Measurements from ENCODE around the gene INSR.
"Not testable (repeated sequence)": the region's sequence is repeated elsewhere in the genome, so short reads cannot be mapped to it uniquely, and the experiment has no call there.

INSR gene

DNA sequence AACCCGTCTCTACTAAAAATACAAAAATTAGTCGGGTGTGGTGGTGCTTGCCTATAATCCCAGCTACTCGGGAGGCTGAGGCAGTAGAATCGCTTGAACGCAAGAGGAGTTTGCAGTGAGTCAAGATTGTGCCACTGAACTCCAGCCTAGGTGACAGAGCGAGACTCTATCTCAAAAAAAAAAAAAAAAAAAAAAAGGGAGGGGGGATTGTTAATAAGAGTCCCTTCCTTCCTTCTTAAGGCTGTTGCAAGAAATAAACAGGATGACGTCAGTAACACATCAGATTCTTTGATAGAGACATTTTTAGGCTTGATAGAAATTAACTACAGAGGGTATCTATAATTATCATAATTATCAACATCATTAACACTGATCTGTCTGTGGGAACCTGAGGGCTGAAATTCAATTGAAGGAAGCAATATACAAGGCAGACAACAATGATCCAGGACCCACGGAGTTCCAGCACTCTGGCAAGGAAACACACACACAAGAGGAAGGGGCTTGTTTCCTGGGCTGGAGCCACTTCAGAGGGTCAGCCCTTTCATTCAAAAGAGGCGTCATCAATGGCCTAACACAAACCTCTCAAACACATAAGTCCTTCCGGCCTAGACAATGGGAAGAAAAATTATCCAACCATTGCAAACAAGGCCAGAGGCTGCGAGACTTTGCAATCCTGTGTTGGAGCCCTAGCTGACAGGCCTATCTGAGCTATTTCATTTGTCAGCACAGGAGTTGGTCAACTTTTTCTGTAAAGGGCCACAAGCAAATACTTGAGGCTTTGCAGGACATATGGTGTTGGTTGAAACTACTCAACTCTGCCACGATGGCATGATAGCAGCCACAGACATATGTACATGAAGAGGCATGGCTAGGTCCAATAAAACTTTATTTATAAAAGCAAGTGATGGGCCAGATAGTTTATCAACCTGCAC, 105.2 kb downstream of the INSR start:
- no peak for DNase-seq

DNA sequence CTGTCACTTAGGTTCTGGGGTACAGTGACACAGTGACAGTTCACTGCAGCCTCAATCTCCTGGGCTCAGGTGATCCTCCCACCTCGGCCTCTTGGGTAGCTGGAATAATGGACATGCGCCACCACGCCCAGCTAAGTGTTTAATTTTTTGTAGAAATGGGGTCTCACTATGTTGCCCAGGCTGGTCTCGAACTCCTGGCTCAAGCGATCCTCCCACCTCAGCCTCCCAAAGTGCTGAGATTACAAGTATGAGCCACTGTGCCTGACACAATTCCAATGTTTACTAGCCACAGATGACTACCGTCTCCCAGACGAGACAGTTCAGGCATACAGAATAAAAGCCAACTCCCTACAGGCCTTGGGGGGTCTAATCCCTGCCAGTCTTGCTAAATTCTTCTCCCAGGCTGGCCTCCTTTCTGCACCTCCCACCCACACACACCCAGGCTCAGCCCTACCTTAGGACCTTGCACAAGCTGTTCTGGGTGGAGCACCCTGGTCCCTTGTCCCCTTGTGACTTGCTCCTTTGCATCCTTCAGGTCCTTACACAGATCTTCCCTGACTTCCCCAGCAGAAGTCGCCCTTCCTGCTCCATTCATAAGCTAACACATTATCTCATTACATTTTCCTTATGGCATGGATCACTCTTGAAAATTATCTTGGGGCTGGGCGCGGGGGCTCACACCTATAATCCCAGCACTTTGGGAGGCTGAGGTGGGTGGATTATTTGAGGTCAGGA, 106.4 kb downstream of the INSR start:
- DNase-seq = no peak

DNA sequence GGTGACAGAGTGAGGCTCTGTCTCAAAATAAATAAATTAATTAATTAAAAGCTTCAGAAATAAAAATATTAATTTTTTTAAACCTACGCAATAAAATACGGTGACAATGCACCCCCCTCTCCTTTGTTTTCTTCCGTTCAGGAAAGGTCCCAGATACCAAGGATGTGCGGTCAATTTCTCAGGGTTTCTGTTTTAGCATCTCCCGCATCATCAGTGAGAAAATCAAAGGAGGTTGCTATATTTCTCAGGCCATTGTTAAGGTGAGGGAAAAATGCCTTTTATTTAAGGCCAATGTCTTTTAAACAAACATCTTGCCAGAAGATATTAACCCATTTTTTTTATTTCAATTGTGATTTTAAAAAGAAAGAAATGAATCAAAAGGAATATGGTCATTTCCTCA, 111.7 kb downstream of the INSR start:
- DNase-seq = no peak

DNA sequence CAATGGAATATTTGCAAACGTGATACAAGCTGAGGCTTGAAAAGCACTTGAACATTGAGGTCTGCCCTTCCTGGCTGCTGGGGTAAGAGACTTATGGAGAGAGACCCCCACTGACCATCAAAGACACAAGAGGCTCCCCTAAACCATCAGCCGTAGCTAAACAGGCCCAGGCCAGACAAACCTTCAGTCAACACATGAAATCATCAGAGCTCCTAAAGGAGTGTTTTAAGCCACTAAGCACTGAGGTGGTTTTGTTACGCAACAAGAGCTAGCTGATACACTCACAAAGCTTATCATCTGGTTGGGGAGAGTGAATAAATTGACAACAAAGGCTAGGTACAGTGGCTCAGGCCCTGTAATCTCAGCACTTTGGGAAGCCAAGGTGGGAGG, 114.3 kb downstream of the INSR start:
- no peak for DNase-seq

DNA sequence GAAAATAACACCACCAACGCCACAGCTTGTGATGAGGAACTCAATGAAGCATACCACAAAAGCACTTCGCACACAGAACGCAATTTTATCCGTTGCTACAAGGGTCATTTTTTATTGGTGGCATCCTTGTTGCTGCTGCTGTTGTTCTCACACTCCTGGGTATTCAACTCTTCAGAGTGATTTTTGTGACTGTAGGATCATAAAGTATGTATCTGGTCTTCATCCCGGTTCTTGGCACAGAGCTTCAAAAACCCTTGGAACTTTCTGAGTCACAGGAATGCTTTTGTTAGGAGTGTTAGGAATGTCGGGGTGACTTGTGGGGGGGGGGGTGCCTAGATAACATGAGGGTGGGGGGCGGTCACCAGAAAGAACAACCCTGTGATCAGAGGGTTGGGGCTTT, 116.3 kb downstream of the INSR start:
- no peak for DNase-seq

DNA sequence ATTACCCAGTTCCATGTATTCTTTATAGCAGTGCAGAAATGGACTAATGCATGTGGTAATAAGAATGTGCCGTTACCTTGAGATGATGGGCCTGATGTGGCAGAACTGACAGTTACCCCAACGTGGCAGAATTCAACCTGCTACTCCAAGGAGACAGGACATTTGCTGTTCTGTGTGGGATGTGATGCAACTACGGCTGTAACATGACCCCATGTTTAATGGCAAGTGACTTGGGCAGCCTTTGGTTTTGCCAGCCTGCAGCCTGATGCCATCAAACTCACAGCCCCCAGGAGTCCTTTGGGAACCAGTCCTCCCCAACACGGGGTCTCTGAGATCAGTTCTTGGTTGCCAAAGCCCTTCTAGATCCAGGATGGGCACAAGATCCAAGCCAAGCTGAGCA, 117.4 kb downstream of the INSR start:
- no peak for DNase-seq

DNA sequence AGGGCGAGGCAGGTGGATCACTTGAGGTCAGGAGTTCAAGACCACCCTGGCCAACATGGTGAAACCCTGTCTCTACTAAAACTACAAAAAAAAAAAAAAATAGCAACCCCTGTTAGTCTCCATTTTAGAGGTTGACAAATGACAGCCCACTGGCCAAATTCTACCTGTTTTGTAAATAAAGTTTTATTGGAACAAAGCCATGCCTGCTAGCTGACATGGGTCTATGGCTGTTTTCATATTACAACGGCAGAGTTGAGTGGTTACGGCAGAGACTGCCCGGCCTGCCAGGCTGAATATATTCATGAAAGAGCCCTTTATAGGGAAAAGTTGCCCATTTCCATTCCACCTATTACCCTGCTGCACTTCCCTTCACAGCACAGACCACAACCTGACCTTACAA, 121.4 kb downstream of the INSR start:
- no peak for DNase-seq

DNA sequence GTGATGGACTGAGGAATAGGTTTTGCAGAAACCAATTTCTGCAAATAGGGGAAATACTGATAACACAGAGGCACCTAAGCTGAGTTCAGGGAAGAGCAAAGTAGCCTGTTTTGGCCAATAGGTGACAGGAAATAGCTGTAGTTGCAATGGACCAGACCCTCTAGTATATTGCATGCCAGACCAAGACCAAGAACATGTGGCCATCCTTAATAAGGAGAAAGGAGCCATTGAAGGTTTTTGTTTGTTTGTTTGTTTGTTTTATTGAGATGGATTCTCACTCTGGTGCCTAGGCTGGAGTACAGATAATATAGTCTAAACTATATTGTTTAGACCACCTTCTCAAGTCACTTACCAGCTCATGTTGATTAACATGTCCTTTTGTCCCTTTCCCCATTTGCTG, 123.2 kb downstream of the INSR start:
- no peak for DNase-seq

DNA sequence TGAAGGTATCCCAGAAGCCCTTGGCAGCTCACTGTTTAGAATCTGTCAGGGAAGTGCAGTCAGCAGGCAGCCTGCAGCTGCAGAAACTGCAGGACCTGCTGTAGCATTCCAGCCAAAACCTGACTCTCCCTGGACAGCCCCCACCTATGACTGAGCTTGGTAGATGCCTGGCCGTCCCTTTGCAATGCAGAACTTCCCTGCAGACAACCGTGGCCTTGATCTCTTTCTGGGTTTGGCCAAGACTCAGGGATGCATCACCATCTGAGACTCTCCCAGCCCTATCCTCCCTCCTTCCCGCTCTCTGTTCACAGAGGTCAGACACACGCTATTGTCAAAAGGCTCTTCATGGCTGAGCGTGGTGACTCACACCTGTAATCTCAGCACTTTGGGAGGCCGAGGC, 125.3 kb downstream of the INSR start:
- no peak for DNase-seq

DNA sequence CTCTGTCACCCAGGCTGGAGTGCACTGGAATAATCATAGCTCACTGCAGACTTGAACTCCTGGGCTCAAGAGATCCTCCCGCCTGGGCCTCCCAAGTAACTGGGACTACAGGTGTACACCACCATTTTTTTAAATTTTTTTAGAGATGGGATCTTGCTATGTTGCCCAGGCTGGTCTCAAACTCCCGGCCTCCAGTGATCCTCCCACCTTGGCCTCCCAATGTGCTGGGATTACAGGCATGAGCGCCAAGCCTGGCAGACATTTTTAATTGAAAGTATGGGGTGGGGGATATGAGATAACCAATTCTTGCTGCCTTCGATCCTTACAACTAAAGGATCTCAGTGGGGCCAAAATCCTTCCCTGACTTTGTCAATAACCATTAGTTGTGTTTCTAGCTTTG, 132.9 kb downstream of the INSR start:
- DNase-seq = no peak

DNA sequence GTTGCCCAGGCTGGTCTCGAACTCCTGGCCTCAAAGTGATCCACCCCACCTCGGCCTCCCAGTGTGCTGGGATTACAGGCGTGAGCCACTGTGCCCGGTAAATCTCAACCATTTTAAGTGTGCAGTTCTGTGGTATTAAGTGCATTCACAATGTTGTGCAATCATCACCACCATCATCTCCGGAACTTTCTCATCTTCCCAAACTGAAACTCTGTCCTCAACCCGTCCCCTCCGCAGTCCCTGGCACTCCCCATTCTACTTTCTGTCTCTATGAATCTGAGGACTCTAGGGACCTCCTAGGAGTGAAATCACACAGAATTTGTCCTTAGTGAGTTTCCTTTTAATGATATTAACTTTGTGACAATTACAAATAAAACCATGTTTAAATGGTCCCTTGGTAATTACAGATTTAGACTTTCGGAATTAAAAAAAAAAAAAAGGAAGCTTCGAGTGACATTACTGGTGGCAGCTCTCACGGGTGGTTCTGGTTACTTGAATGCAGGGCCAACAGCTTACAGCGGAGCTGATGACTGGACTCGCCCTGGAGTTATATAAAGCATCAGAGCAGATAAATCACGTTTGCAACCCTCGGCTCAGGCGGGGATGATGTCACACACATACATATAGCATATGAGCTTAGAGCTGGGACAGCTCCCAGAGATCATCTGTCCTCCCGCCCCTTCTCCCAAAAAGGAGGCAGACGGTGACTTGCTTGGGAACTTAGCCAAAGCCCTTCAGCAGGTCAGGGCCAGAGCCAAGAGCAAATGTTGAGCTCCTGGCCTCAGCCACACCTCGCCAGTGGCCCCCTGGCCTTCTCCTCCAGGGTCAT, 134.9 kb downstream of the INSR start:
- DNase-seq = no peak

DNA sequence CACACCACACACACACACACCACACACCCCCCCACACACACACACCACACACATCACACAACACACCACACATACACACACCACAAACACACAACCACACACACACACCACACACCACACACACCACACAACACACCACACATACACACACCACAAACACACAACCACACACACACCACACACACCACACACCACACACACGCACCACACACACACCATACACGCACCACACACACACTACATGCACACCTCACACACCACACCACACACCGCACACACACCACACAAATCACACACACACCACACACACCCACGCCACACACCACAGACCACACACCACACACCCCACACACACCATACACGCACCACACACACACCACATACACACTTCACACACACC, 141.2 kb downstream of the INSR start:
- DNase-seq = no peak

DNA sequence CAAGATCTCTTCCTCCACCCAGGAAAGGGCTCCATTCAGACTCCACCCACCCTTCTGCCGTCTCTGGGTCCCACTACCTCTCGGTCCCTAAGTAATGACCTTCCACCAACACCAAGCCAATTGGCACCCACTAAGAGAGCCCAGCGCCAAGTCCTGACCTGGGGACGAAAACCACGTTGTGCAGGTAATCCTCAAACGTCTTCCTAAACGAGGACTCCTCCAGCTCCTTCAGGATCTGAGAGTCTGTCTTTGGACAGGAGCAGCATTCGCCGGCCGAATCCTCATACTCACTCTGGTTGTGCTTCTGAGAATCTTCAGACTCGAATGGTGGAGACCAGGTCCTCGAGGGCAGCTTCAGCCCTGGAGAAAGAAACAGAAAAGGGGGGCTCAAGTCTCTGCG, 141.6 kb downstream of the INSR start:
- DNase-seq = no peak

DNA sequence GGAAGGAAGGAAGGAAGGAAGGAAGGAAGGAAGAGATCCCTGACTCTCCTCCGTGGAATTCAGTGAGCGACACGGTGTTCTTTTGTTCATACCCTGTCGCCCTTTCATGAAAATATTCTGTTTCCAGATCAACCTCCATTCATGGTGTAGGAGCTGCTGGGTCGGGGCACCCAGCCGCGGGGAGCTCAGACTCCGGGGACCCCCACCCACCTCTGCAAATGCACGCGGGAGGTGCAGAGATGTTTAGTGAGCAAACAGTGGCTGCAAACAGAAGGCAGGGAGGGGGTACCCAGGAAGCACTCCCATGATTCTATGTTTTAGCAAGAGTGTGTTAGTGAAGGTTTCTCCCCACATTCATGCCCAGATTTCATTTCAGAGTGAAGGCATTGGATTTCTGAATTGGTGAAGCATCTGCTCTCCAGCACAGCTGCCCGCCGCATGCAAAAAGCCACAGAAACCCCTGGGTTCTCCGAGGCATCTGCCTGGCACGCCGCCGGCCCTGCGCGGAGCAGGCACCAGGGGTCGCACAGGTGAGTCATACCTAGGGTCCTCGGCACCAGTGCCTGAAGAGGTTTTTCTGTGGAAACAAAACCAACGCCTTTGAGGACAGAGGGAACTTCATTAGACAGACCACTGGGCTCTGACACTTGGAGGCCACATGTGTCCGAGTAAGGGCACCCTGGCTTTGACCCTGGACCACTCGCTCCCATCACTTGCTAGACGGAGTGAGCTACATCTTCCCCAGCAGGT, 144.1 kb downstream of the INSR start:
- no peak for DNase-seq

DNA sequence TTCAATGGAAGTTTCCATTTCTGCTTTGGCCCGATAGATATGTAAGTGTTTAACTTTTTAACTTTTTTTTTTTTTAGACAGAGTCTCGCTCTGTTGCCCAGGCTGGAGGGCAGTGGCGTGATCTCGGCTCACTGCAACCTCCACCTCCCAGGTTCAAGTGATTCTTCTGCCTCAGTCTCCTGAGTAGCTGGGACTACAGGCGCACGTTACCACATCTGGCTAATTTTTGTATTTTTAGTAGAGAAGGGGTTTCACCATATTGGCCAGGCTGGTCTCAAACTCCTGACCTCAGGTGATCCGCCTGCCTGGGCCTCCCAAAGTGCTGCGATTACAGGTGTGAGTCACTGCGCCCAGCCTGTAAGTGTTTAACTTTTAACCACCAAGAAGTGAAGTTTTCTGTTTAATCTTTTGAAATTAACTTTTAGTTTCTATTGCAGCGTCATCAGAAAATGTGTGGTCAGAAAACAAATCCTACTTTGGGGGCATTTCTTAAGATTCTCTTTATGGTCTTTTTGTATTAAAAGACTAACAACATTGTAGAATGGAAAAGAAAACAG, 147.0 kb downstream of the INSR start:
- not testable (repeated sequence) for DNase-seq

DNA sequence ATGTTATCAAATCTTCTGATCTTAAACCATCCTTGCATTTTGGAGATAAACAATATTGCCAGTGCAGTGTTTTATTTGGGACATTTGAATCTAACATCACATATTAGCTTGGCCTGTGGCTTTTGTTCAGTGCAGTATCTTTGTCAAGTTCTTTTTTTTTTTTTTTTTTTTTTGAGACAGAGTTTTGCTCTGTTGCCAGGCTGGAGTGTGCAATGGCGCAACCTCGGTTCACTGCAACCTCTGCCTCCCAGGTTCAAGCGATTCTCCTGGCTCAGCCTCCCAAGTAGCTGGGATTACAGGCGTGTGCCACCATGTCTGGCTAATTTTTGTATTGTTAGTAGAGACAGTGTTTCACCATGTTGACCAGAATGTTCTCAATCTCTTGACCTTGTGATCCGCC, 148.1 kb downstream of the INSR start:
- not testable (repeated sequence) for DNase-seq

DNA sequence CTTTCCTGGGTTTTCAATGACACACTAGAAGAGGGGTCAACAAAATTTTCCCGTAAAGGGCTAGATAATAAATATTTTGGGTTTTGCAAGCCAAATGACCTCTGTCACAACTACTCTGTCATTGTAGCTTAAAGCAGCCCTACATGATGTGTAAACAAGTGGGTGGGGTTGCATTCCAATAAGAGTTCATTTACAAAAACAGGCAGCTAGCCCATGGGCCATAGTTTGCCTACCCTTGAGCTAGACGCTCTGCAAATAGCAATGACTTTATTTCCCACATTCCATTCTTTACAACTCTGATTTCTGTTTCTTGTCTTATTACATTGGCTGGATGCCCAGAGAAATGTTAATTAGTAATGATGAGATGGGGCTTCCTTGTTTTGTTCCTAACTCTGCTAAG, 148.7 kb downstream of the INSR start:
- DNase-seq = no peak

DNA sequence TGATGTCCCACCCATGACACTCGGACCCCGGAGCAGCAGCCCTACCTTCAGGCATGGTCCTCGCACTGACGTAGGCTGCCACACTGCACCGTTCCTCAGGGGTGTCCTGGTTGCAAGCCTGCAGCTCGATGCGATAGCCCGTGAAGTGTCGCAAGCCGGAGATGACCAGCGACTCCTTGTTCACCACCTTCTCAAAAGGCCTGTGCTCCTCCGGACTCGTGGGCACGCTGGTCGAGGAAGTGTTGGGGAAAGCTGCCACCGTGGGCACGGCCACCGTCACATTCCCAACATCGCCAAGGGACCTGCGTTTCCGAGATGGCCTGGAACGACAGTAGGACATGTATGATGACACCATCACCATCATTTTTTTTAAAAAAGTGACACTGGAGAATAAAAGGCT, 151.4 kb downstream of the INSR start:
- DNase-seq = no peak

DNA sequence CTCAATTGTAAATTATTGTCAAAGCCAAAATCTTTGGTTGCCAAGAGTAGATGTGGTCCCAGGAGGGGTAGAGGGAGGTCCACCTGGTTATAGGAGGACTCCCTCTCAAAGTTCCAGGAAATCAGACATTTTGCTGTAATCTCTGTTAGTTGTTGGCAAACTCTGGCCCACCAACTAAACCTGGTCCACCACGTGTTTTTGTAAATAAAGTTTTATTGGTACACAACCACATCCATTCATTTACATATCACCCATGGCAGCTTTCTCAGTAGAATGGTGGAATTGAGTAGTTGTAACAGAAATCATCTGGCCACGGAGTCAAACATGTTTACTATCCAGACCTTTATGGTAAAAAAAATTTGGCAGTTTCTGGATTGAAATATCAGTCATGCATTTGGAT, 154.1 kb downstream of the INSR start:
- no peak for DNase-seq

DNA sequence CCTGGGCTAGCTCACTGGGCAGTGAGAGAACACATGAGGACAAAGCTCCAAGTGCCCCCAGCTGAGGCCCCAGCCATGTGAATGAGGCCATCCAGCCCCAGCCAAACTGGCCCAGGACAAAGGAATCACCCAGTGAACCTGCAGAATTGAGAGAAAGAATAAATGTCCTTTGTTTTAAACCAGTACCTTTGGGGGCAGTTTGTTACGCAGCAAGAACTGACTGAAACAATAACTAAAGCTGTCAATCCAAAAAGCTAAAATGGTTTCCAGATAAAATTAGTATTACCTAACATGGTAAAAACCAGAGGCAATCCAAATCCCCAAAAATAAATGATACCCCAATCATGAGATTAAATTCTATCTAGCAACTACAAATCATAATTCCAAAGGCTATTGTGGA, 155.1 kb downstream of the INSR start:
- DNase-seq = no peak

DNA sequence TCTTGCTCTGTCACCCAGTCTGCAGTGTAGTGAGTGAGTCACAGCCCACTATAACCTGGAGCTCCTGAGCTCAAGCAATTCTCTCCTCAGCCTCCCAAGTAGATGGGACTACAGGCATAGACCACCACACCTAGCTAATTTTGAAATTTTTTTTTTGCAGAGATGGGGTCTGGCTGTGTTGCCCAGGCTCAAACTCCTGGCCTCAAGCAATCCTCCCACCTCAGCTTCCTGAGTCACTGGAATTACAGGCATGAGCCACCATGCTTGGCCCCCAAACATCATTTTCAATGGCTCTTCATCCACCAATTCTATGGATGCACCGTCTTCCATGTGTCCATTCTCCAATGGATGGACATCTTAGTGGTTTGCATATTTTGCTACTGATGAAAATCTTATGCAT, 155.8 kb downstream of the INSR start:
- DNase-seq = no peak

DNA sequence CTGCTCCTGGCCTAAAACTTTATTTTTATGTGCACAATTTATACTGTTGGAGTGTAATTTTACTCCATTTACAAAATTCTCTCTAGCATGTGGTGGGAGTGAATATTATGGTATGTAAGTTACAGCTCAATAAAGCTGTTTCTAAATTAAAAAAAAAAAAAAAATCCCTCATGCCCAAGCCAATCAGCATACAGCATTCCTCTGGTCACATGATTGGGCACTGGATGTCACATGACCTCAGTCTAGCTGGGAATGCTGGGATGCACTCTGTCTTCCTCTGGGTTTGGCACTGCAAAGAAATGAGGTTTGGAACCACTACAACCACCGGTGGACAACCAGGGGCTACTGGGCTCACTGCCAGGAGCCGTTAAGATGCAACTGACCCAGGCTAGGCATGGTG, 157.1 kb downstream of the INSR start:
- DNase-seq = no peak

All from NCI-H187 treated with DMSO at 0.1 percent for 48 hours (cell line).